ENCODE results near the gene ARHGAP18. TPM values are rescaled to one million over a fixed set of nuclear protein-coding genes. Genes with fewer than 3 reads are reported as not detected.

The ARHGAP18 gene
- total and polyA plus RNA-seq, 2 of the 13 experiments (the other 11 are each of a cell fraction or from before 2014, with no cell fraction given) = 58.2 to 115 TPM

- TF ChIP-seq FOXA1 (IDR thresholded peaks at IDR 0.05) (no peak), FOXA1 (CRISPR knock-in tag; IDR thresholded peaks at IDR 0.05) (no peak), RARG (CRISPR knock-in tag; IDR thresholded peaks at IDR 0.05; ENCODE audit: low read depth) (no peak), ZNF770 (CRISPR knock-in tag; IDR thresholded peaks at IDR 0.05) (no peak), GATA4 (IDR thresholded peaks at IDR 0.05; ENCODE audit: borderline replicate concordance, low read depth) (peak; percentile 90), ZNF850 (CRISPR knock-in tag; conservative IDR thresholded peaks at IDR 0.05) (no peak), ZNF83 (CRISPR knock-in tag; IDR thresholded peaks at IDR 0.05; ENCODE audit: borderline replicate concordance) (peak; percentile 52; the same call in 1 of the 2 replicates), ZNF143 (CRISPR knock-in tag; IDR thresholded peaks at IDR 0.05) (peak; percentile 55; the same call in 1 of the 2 replicates), ELF1 (CRISPR knock-in tag; IDR thresholded peaks at IDR 0.05) (peak; percentile 82), MAFG (CRISPR knock-in tag; IDR thresholded peaks at IDR 0.05) (no peak), ZNF282 (IDR thresholded peaks at IDR 0.05; ENCODE audit: partially characterized antibody) (no peak), TCF12 (IDR thresholded peaks at IDR 0.05) (no peak), TCF12 (CRISPR knock-in tag; IDR thresholded peaks at IDR 0.05) (0 out of 2 replicates have a peak, but pooled peaks have one; percentile 51), MTERF4 (CRISPR knock-in tag; IDR thresholded peaks at IDR 0.05) (no peak), ZNF576 (CRISPR knock-in tag; IDR thresholded peaks at IDR 0.05) (0 out of 2 replicates have a peak, but pooled peaks have one; percentile 55), CENPT (CRISPR knock-in tag; IDR thresholded peaks at IDR 0.05; ENCODE audit: low read depth) (no peak), JUNB (CRISPR knock-in tag; IDR thresholded peaks at IDR 0.05; ENCODE audit: borderline replicate concordance) (peak; percentile 53; the same call in 1 of the 2 replicates), ZNF773 (CRISPR knock-in tag; IDR thresholded peaks at IDR 0.05; ENCODE audit: borderline replicate concordance) (no peak), GPBP1L1 (CRISPR knock-in tag; IDR thresholded peaks at IDR 0.05) (no peak), SP1 (IDR thresholded peaks at IDR 0.05) (no peak), SP1 (CRISPR knock-in tag; IDR thresholded peaks at IDR 0.05) (peak; percentile 75), ZNF776 (CRISPR knock-in tag; IDR thresholded peaks at IDR 0.05) (0 out of 2 replicates have a peak, but pooled peaks have one; percentile 49), ZNF460 (CRISPR knock-in tag; IDR thresholded peaks at IDR 0.05; ENCODE audit: borderline replicate concordance) (no peak), HNRNPLL (IDR thresholded peaks at IDR 0.05; ENCODE audit: low read depth, low read length, poor library complexity, severe bottlenecking) (no peak), TEF (CRISPR knock-in tag; IDR thresholded peaks at IDR 0.05) (no peak), ZNF124 (CRISPR knock-in tag; IDR thresholded peaks at IDR 0.05) (no peak; the same call in 1 of the 2 replicates), SALL2 (CRISPR knock-in tag; IDR thresholded peaks at IDR 0.05) (peak; percentile 50; the same call in 1 of the 2 replicates)
Measured at GRCh38 chr6:129709769-129710449, at the start of gene ARHGAP18 (continued).
